B cell (primary cell): ENCODE measurements around the gene AUTS2. TPM values are rescaled to one million over a fixed set of nuclear protein-coding genes. Genes with fewer than 3 reads are reported as not detected.

ENCODE experiments used
- ATAC-seq: fragments of 200-7000 bp; cut with Tn5 transposase; one replicate; pipeline ENCODE4 v1.10.0; 2021; ENCODE audit warnings: low read depth, mild to moderate bottlenecking, moderate number of reproducible peaks, moderate library complexity
- CTCF ChIA-PET: fragments of 350-600 bp; sonication (Branson Sonifier 250); formaldehyde crosslinking; loops from one replicate; lab custom pipeline; 2021; ENCODE audit warnings: antibody characterized with exemption, inconsistent platforms; lab: Charles Lee
- POLR2A ChIA-PET: fragments of 350-600 bp; sonication (Branson Sonifier 250); formaldehyde crosslinking; loops from one replicate; lab custom pipeline; 2021; ENCODE audit warnings: antibody characterized with exemption; lab: Charles Lee
- DNase-seq: peaks from one replicate; pipeline ENCODE4 v3.0.0; 2013
- H2AFZ ChIP-seq: 2 replicates; pipeline ENCODE4 v1.6.1; 2012; ENCODE audit warnings: mild to moderate bottlenecking, low read depth, low read length; ENCODE audit not compliant: insufficient read depth, poor library complexity, severe bottlenecking
- H3K27ac ChIP-seq, 2 donors: 1 replicate in 1 of 2; 2 replicates in 1 of 2; pipeline ENCODE4 v1.5.1; 2012 to 2013; ENCODE audit warnings: low read length in 2 of 2, mild to moderate bottlenecking in 2 of 2, moderate library complexity in 1 of 2
- H3K27me3 ChIP-seq, 4 experiments: fragments of 200-600 bp in 1 of 4; sonication (generic) in 1 of 4; replicated peaks in 1 of 4; 1 replicate in 2 of 4; 2 replicates in 2 of 4; pipeline versions ENCODE4 v1.6.1 to v1.7.0; 2013 to 2016; ENCODE audit warnings: low read length in 3 of 4, mild to moderate bottlenecking in 2 of 4, mixed read lengths in 1 of 4, moderate library complexity in 1 of 4; ENCODE audit not compliant: insufficient read depth in 4 of 4, control insufficient read depth in 3 of 4; ENCODE audit errors: control extremely low read depth in 1 of 4
- H3K36me3 ChIP-seq, 2 experiments: replicated peaks in 1 of 2; 1 replicate in 1 of 2; 2 replicates in 1 of 2; pipeline versions ENCODE4 v1.6.1 to v1.7.1; 2013; ENCODE audit warnings: low read length in 1 of 2; ENCODE audit not compliant: insufficient read depth in 2 of 2, control insufficient read depth in 1 of 2; ENCODE audit errors: control extremely low read depth in 1 of 2, extremely low read depth in 1 of 2
- H3K4me1 ChIP-seq, 2 donors: fragments of 200-600 bp in 1 of 2; sonication (generic) in 1 of 2; 1 replicate in 1 of 2; 2 replicates in 1 of 2; pipeline versions ENCODE4 v1.5.1 to v1.6.1; 2013 to 2017; ENCODE audit warnings: low read length in 2 of 2; ENCODE audit not compliant: control insufficient read depth in 2 of 2, insufficient read depth in 2 of 2
- H3K4me2 ChIP-seq: replicated peaks from 2 replicates; pipeline ENCODE3; 2012; ENCODE audit warnings: mild to moderate bottlenecking, low read depth, low read length; ENCODE audit not compliant: poor library complexity, severe bottlenecking
- H3K4me3 ChIP-seq, 5 experiments: fragments of 200-600 bp in 1 of 5; sonication (generic) in 1 of 5; 1 replicate in 3 of 5; 2 replicates in 2 of 5; pipeline versions ENCODE4 v1.5.1 to v1.7.0; 2011 to 2016; ENCODE audit warnings: low read length in 4 of 5, mild to moderate bottlenecking in 4 of 5, low read depth in 2 of 5, control low read depth in 1 of 5, moderate library complexity in 1 of 5; ENCODE audit not compliant: insufficient read depth in 1 of 5; ENCODE audit errors: control extremely low read depth in 1 of 5, extremely low read depth in 1 of 5
- H3K79me2 ChIP-seq: fragments of 200-600 bp; sonication (generic); one replicate; pipeline ENCODE4 v1.6.0; 2016; ENCODE audit warnings: low read length; ENCODE audit not compliant: control insufficient read depth, insufficient read depth
- H3K9ac ChIP-seq: fragments of 200-600 bp; sonication (generic); 2 replicates; pipeline ENCODE4 v1.6.1; 2017; ENCODE audit warnings: mild to moderate bottlenecking, low read length, moderate library complexity
- H3K9me3 ChIP-seq, 3 donors: one replicate each; pipeline versions ENCODE4 v1.6.1 to v1.7.1; 2013; ENCODE audit warnings: low read length in 2 of 3; ENCODE audit not compliant: control insufficient read depth in 2 of 3, insufficient read depth in 1 of 3; ENCODE audit errors: control extremely low read depth in 1 of 3
- H4K20me1 ChIP-seq: 2 replicates; pipeline ENCODE4 v1.6.0; 2012; ENCODE audit warnings: mild to moderate bottlenecking, low read length; ENCODE audit not compliant: insufficient read depth, control insufficient read depth, poor library complexity, severe bottlenecking
- H3K27ac Mint-ChIP-seq: one replicate; pipeline ENCODE4 v1.8.0; 2021; ENCODE audit warnings: mixed read lengths
- H3K27me3 Mint-ChIP-seq: one replicate; pipeline ENCODE4 v1.8.0; 2021; ENCODE audit warnings: mixed read lengths
- H3K4me1 Mint-ChIP-seq: one replicate; pipeline ENCODE4 v1.8.0; 2021; ENCODE audit warnings: mixed read lengths
- H3K4me3 Mint-ChIP-seq: one replicate; pipeline ENCODE4 v1.8.0; 2021; ENCODE audit warnings: mixed read lengths
- H3K9me3 Mint-ChIP-seq: one replicate; pipeline ENCODE4 v1.8.0; 2022; ENCODE audit warnings: mixed read lengths; ENCODE audit not compliant: insufficient read depth
- CTCF ChIP-seq: fragments of 200-600 bp; IDR thresholded peaks from one replicate; pipeline ENCODE4 v1.8.0; 2022; ENCODE audit warnings: antibody characterized with exemption, mild to moderate bottlenecking
- EZH2 ChIP-seq: IDR thresholded peaks from 2 replicates; pipeline ENCODE4 v1.6.1; 2012; ENCODE audit warnings: borderline replicate concordance, low read depth, mild to moderate bottlenecking, moderate library complexity, low read length; ENCODE audit not compliant: insufficient read depth, poor library complexity, severe bottlenecking
- WGBS: methylation state at CpG from one replicate; pipeline ENCODE4 v1.1.5; 2013; ENCODE audit warnings: missing lambda C conversion rate; ENCODE audit not compliant: insufficient coverage; 5-methylcytosine and 5-hydroxymethylcytosine counted together
- intact Hi-C: fragments of 100-400 bp; cut with micrococcal nuclease; formaldehyde crosslinking; loops from one replicate; pipeline ENCODE4 v1.10.0; 2022
- polyA plus RNA-seq: library from polyadenylated mRNA; depleted of rRNA; stranded (reverse); fragments of >200 nt; gene quantifications from 2 replicates; pipeline ENCODE4 v1.2.3, GENCODE V29; 2012
- total RNA-seq, 2 donors: library from RNA; stranded (reverse); fragments of 120-200 nt in 1 of 2; gene quantifications; 1 replicate in 1 of 2; 2 replicates in 1 of 2; pipeline versions ENCODE4 v1.2.3 to v1.2.4, GENCODE V29; 2013 to 2022

AUTS2 gene
- total and polyA plus RNA-seq, 2 donors (not counting 1 experiment from before 2014, with no cell fraction given), result 22.3 to 35.0 TPM

DNA sequence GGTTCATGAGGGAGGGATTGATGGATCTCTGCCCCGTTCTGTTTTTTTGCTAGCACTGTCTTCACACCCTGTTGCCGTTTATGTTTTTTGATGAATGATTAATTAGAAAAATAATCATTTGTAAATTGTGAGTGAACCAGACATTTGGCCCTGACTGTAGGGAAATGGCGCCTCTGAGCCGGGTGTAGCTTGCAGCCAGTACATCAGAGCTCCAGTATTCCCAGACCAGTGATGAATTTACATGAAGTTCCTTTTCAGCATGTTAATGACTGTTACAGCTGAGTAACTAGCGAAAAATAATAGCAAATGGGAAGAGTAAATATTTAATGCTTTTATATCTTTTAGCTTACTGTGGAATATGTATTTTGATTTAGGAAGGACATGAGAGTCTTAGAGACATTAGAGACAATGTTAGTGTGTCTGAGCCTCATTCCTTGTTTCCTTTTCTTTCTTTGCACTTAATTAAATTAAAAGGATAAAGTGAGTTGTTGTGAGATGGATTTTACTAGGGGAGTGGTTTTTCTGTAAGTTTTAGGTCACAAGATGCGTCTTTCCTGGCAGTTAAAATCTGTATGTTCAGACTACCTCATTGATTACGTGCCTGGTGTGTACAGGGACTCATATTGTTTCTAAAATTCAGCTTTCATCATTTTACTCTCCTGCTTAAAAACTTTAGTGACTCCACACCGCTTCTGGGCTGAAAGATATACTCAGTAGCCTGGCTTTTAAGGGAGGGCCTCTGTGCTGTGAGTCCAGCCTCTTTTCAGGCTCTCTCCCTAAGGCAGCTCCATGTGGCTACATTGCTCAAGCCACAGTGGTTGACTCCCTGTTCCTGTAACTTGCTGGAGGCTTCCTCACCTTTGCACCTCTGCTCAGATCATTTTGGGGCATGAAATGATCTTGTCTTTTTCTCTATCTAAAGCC lies 86.4 kb downstream of the AUTS2 start:
- DNase-seq (no peak), ATAC-seq (no peak)
- POLR2A ChIA-PET, result no interaction called here
- TF ChIP-seq CTCF, result no peak
- no peak for TF ChIP-seq EZH2
- Mint-ChIP-seq H3K4me3 (no peak overlapping the region), H3K4me1 (peaks cover 4% of the 10 kb centered on the region), H3K27ac (no peak overlapping the region), H3K27me3 (no peaks in the 10 kb centered on the region), H3K9me3 (no peaks in the 10 kb centered on the region)
- Histone ChIP-seq H3K79me2 (peaks cover 6% of the 10 kb centered on the region), H3K4me3 (no peak overlapping the region), H3K36me3 (no peaks in the 10 kb centered on the region), H3K9ac (no peak overlapping the region), H4K20me1 (no peaks in the 10 kb centered on the region), H2AFZ (no peak overlapping the region), H3K9me3 (no peaks in the 10 kb centered on the region), H3K4me2 (no peak overlapping the region), H3K27me3 (no peaks in the 10 kb centered on the region), H3K27ac (no peak overlapping the region), H3K4me1 (peaks cover 0 to 3% of the 10 kb centered on the region in 2 donors)
- intact Hi-C loops, result no loop called here
- WGBS, result 92% methylated on average over 4 of the region's 8 CpGs
- CTCF ChIA-PET, result interaction anchor here (1.1 kb wide), 1 partner anchor 10 kb away, joined by 5 read pairs; no protein-coding TSS in a partner anchor

GRCh38 chr7:69685293-69685631 lies 87.0 kb downstream of the AUTS2 start:
- DNase-seq, result no peak
- Mint-ChIP-seq H3K4me3 (no peak overlapping the region), H3K9me3 (no peaks in the 10 kb centered on the region), H3K27me3 (no peaks in the 10 kb centered on the region), H3K4me1 (peaks cover 4% of the 10 kb centered on the region), H3K27ac (no peak overlapping the region)
- ChIA-PET POLR2A (no interaction called here), CTCF (no interaction called here)
- no peak overlapping the region for H3K4me3 ChIP-seq
- no peak for TF ChIP-seq CTCF
- TF ChIP-seq EZH2, result no peak
- peaks cover 0 to 3% of the 10 kb centered on the region in 2 donors for H3K4me1 ChIP-seq
- H3K79me2 ChIP-seq, result peaks cover 6% of the 10 kb centered on the region
- intact Hi-C loops, result no loop called here
- H3K36me3 ChIP-seq, result no peaks in the 10 kb centered on the region
- no peak overlapping the region for H3K27ac ChIP-seq
- no peak overlapping the region for H3K9ac ChIP-seq
- no peak overlapping the region for H2AFZ ChIP-seq
- no peak overlapping the region for H3K4me2 ChIP-seq
- WGBS, result no CpG with 5 or more reads among the region's 1 CpG
- no peaks in the 10 kb centered on the region for H3K27me3 ChIP-seq
- ATAC-seq, result no peak
- H4K20me1 ChIP-seq, result no peaks in the 10 kb centered on the region
- no peaks in the 10 kb centered on the region for H3K9me3 ChIP-seq
